GM19372 (cell line): ENCODE measurements around the gene WASL.
"Not testable (repeated sequence)": the region's sequence is repeated elsewhere in the genome, so short reads cannot be mapped to it uniquely, and the experiment has no call there.

Source experiments
- ATAC-seq: cut with Tn5 transposase; IDR thresholded peaks from one replicate; pipeline ENCODE4 v1.9.1; 2021; ENCODE audit warnings: mild to moderate bottlenecking, low read depth, moderate library complexity; ENCODE audit not compliant: unreplicated experiment

Gene WASL

GRCh38 chr7:123737168-123737674 is 11.6 kb downstream of the WASL start:
- ATAC-seq, result not testable (repeated sequence)

GRCh38 chr7:123735539-123735938 is 13.3 kb downstream of the WASL start:
- no peak for ATAC-seq

GRCh38 chr7:123734498-123734897 is 14.3 kb downstream of the WASL start:
- ATAC-seq, result no peak

GRCh38 chr7:123732413-123733091 is 16.3 kb downstream of the WASL start:
- ATAC-seq, result no peak

- ATAC-seq, result no peak
Observed at GRCh38 chr7:123729218-123729578, 19.6 kb downstream of the WASL start.

GRCh38 chr7:123727071-123727837 is 21.5 kb downstream of the WASL start:
- ATAC-seq, result no peak

GRCh38 chr7:123725586-123726171 is 23.1 kb downstream of the WASL start:
- ATAC-seq, result no peak

- no peak for ATAC-seq
Observed at GRCh38 chr7:123724817-123725253, 24.0 kb downstream of the WASL start.

GRCh38 chr7:123723913-123724312 is 24.9 kb downstream of the WASL start:
- ATAC-seq, result no peak

- not testable (repeated sequence) for ATAC-seq
Observed at GRCh38 chr7:123720527-123720926, 28.3 kb downstream of the WASL start.

- ATAC-seq, result no peak
Observed at GRCh38 chr7:123719197-123719721, 29.5 kb downstream of the WASL start.

- no peak for ATAC-seq
Observed at GRCh38 chr7:123718773-123719172, 30.0 kb downstream of the WASL start.

GRCh38 chr7:123717689-123718088 is 31.1 kb downstream of the WASL start:
- ATAC-seq, result no peak

GRCh38 chr7:123716877-123717276 is 31.9 kb downstream of the WASL start:
- no peak for ATAC-seq

GRCh38 chr7:123715799-123716198 is 33.0 kb downstream of the WASL start:
- no peak for ATAC-seq

GRCh38 chr7:123715198-123715597 is 33.6 kb downstream of the WASL start:
- no peak for ATAC-seq

GRCh38 chr7:123714296-123715080 is 34.3 kb downstream of the WASL start:
- no peak for ATAC-seq

GRCh38 chr7:123712619-123713018 is 36.2 kb downstream of the WASL start:
- ATAC-seq, result no peak

GRCh38 chr7:123711832-123712293 is 36.9 kb downstream of the WASL start:
- no peak for ATAC-seq

GRCh38 chr7:123710683-123711082 is 38.1 kb downstream of the WASL start:
- no peak for ATAC-seq
